Stromal cell of bone marrow (primary cell): ENCODE data around the gene RPL31.

Source experiments
- DNase-seq: peaks from one replicate; pipeline ENCODE4 v3.0.0-alpha.2; 2012; ENCODE audit warnings: low read depth

Gene RPL31

DNA sequence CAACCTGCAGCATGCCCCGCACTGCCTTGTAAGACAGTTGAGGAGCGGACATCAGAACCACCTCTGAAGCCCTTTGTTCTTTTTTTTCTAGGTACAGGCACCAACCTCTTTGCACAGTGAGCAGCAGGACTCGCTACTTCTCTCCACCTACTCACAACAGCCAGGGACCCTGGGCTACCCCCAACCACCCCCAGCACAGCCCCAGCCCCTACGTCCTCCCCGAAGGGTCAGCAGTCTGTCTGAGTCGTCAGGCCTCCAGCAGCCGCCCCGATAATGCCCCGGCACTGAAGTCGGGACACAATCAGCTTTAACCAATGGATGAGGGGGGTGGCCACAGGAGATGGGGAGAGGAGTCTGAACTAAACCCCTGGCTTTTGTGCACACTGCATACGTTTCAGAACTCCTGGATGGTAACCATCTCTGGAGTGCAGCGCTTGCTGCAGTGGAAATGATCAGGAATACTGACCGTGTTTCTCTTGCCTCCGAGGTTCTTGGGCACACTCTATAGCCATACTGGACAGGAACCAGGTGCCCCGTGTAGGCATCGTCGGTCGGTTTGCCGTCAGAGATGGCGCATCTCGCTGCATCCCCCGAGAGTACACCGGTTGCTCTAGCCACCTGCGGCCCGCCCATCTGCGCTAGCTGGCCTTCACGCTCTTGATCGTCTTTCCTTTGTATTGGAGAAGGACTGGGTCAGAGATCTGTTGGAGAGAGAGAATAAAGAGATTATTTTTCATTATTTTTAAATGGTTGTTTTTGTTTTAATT lies 6.6 kb upstream of the RPL31 start:
- DNase-seq, result no peak

DNA sequence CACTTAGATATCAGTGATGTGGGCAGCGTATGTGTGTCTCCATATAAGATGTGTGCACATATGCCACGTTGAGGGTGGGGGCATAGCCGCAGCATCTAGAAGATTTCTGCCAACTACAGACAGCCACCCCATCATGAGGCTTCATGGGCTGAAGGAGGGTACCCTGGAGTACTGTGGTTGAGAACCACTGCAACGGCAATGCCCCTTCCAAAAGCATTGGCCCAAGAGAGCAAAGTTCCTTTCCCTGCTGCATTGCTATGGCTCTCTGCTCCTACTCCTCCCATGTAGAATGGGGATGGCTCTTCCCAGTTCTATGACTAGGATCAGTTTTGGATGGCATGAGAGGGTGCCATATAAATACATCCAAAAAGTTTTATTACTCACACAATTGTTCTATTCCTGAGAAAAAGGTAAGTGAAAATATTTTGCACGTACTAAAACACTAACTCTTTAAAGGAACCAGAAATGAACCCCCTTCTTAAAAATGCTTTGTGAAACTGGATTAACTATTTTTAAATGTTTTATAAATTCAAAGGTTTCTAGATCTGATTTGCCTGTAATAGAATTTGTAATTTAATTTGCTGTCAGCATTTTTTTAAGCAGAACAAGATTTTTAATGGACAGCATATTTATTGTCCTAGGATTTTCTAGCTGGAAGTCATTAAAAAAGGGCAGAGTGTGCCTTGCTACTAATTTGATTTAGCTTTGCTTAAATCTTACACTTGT lies 4.4 kb upstream of the RPL31 start:
- DNase-seq, result no peak

DNA sequence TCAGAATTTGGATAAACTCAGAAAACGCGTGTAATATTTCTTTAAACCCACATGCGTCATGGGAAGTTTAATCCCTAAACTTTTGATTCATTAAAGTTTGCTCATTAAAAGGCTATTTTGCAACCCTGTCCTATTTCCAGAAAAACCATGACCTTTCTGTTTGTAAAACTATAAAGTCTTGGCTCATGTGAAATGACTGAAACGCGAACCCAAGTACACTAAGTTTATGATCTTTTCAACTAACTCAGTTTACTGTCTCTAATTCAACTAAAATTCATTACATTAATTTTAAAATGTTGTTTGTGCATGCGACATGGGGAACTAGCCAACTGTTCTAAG lies 3.9 kb upstream of the RPL31 start:
- DNase-seq, result no peak

DNA sequence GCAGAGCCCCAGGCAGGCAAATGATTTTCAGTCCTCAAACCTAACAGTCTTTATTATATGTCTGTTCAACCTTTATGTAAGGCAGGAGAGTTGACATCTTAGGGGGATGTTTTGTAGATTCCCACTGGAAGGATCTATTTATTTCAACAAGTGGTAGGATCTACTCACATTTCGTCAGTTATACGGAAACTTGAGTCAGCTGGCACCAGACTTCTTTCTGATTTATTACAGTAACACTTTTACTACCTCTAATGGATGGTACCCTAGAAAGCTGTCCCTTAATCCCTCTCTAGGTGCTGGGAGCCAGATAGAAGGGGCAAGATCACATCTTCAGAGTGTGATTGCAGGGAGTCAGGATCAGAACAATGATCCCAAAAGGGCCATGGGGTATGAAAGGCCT lies 2.1 kb upstream of the RPL31 start:
- DNase-seq, result no peak

DNA sequence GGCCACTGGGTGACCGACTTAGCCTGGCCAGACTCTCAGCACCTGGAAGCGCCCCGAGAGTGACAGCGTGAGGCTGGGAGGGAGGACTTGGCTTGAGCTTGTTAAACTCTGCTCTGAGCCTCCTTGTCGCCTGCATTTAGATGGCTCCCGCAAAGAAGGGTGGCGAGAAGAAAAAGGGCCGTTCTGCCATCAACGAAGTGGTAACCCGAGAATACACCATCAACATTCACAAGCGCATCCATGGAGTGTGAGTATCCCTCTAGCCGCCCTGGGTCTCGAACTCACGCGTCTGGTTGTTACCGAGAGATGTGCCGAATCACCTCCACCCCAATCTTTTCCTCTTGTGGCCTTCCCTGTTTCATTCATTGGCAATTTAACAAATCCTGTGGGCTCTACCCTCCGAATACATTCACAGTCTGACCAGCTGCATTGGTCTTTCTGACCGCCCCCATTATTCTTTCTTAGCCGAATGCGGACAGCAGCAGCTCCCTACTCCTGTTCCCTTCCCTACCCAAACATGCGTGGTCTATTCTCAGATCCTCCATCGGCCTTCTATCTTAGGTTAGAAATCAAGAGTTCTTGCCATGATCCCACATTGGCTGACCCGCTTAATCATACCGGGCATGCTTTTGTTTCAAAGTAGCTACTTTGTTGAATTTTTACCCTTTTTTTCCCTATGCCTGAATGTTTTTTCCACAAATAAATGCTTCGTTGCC lies 631 bp downstream of the RPL31 start:
- DNase-seq, result no peak

DNA sequence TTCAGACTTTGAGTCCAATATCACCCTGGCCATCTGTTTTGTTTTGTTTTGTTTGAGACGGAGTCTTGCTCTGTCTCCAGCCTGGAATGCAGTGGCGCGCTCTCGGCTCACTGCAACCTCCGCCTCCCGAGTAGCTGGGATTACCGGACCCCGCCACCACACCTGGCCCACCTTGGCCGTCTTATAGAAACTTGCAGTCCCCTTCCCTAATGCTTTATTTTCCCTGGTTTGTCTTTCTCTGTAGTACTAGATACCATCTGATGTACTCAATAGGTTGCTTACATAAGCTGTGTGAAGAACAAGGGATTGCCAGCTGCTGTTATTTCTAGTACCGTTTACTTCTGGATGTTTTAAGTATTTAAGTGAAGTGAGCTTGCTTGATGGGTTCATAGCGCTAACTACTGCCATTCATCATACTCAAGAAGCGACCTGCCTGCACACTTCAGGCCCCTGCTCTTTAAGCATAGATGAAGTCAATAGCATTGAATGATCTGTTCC lies 1.2 kb downstream of the RPL31 start:
- no peak for DNase-seq

DNA sequence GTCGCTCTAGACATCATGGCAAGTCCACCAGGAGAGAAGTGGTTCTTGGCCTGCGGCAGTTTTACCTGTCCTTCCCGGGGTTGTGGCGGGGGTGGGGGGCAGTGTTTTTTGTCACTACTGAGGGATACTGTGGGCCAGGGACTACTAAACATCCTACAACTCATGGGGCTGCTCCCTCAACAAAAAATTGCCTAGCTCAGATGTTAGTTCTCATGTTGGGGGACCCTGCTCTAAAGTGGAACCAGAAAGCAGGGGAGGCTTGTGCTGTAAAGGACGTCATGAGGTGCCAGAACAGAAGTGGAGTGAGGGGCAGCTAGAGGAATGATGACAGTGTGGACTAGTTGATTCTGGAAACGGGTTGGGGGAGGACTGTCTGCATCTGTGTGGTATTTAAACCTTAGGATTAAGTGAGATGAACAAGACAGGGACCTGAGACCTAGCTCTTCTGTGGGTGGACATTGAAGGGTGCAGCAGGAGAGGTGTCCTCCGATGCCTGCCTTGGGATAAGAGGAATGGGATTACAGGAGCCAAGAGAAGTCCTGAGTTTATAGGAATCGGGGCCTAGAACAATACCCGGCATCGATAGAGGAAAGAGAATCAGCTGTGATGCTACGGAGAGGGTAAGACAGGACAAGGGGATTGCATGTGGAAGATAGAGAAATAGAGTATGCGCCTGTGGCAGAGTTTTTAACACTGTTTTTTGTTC lies 2.7 kb downstream of the RPL31 start:
- DNase-seq, result no peak

DNA sequence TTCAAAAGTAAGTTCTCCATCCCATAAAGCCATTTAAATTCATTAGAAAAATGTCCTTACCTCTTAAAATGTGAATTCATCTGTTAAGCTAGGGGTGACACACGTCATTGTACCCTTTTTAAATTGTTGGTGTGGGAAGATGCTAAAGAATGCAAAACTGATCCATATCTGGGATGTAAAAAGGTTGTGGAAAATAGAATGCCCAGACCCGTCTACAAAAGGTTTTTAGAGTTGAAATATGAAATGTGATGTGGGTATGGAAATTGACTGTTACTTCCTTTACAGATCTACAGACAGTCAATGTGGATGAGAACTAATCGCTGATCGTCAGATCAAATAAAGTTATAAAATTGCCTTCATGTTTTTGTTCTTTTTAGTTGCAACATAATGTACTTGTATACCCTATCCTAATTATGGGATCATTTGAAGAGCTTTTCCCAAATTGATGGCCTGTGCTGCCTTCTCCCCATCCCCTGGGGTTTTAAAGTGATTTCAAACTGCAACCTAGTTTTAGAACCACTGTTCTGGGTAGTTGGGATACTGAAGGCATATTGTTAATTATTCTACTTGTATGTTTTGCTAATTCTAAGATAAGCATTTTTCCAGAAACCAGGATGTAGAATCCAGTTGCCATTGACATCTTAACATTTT lies 4.1 kb downstream of the RPL31 start:
- no peak for DNase-seq

DNA sequence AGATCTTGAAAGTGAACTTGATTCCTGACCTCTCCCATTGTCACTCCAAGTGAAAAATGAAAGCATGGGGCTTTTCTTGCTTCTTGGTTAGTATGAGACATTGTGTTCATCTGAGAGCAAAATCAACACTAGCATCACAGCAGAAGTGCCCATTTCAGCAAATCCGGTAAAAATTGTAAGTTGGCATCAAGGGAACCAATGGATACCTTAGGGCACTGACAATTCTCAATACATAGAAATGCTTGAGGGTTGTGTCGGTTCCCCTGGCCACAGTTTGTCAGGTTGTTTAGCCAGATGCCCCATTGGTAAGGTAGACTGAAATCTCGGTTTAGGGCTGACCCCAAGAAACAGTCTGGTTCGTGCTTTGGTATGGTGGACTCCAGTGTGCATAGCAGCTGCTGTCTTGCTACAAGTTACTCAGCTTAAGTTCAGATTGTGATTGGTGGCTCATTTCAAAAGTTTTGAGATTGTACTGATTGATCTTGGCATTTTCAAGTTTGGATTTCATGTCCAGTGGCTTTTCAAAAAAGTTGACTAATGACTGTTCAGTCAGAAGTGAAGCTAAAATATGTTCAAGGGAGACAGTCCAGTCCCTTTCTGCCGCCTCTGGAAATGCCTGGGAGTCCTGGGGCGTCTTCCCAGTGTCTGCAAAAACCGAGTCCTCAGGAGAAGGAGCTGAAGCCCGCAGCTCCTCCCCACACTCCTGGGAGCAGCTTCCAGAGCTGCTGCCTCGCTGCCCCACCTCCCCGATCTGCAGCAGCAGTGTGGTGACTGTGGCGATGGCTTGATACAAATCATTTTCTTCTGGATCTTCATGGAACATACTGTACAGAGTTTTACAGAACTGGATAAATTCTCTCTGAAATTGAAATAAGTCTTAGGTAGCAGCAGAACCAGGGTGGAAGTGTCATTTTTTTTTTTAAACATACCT lies 5.6 kb downstream of the RPL31 start:
- no peak for DNase-seq

DNA sequence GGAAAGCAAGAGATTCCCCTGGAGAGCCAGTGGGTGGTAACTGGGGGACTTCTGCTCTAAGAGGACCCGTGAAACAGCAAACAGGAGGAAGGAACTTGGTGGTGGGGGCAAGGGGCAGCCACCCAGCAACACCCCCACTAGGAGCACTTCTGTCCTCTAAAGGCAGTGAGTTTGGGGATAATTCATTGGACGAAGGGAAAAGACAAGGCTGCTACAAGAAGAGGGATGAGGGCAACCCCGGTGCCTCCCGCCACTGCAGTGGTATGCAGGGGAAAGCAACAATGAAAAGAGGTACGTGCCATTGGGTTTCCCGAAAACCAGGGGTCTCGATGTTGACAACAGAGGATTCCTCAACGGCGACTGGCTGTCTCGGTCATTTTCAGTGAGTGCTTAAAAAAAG lies 9.1 kb downstream of the RPL31 start:
- no peak for DNase-seq

DNA sequence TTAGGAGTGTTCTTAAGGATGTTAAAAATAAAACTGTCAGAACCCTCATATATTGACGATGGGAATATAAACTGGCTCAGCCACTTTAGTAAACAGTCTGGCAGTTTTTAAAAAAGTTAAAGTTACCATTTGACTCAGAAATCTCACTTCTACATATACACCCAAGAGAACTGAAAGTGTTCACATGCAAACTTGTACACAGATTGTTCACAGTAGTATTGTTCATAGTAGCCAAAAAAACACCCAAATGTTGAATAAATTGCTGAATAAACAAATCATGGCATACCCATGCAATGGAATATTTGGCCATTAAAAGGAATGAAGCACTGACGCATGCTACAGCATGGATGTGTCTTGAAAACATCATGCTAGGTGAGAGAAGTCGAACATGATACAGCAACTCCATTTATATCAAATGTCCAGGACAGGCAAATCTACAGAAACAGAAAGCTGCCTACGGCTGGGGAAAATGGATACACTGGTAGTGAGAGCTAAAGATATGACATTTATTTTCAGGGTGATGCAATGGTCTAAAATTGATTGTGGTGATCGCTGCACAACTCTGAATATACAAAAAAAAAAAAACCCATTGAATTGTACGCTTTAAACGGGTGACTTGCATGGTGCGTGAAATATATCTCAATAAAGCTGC lies 10.1 kb downstream of the RPL31 start:
- DNase-seq, result no peak

DNA sequence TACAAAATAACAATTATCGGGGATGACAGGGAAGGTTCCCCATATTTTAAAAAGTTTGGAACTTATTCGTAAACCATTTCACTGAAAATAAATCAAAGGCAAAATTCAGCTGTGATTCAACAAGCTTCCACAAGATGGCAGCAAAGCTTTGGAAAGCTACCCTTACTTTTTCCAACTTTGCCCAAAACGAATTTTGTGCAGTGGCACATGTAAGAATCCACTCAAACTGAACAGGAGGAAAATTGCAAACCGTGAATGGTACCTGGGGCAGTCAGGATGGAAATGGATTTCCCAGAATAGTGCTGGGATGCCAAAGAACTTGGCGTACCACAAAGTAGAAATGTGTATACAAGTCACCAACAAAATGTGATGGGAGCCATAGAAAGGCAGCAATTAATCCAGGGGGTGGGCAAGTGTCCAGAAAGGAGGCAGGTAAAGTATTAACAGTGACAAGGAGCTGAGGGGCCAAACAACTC lies 10.7 kb downstream of the RPL31 start:
- DNase-seq, result no peak

DNA sequence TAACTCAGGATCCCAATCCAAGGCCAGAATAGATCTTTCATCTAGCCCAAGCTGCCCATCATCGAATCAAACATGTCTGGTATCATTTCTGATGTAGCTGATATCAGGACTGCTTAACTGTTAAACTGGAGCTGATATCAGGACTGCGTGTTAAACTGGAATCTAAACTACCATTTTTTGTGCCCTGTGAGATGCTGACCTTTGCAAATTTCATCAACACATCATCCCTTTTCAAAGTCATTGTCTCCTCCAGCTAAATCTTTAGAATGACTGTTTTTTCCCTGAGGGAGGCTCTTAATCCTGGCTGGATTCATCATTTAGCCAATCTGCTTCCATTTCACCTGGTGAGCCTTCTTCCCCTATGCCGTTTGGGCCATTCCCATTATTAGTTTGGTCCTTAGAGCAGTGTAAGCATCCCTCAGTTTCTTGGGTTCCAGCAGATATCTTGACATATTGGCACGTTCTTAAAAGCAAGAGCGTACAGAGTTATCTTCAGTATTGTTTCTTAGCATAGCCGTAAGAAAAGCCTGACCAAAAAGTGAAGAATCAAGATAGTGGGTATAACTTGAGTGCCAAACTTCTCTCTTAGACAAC lies 12.3 kb downstream of the RPL31 start:
- no peak for DNase-seq

DNA sequence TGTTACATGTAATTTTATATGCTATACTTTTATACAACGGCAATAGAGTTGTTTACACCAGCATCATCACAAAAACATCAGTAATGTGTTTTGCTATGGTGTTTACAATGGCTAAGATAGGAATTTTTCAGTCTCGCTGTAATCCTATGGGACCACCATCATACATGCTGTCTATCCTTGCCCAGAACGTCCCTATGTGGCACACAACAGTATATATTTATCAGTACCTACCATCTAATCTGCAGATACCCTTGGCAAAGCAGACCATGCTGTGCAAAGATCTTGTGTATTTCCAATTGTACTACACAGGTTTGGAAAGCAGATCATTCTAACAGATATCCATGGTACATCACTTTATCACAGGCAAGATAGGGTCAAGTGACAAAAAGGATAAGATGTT lies 15.3 kb downstream of the RPL31 start:
- DNase-seq, result no peak

DNA sequence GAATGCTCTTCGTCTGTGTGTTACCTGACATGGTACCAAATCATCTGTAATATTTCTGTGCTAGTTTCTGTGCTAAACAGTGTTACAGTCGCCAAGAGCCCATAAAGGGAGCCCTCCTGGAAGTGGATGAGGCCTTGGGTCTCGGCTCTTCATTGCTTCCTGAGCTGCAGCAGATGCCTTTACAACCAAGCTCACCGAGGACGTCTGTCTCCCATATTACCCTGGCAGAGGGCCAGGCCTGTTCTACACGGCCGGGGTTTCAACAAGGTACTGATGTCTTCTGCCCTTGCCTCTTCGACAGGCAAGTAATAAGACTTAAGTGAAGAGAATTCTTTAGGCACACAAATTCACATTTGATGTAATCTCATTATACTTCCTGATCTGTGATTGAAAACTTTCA lies 16.8 kb downstream of the RPL31 start:
- no peak for DNase-seq

DNA sequence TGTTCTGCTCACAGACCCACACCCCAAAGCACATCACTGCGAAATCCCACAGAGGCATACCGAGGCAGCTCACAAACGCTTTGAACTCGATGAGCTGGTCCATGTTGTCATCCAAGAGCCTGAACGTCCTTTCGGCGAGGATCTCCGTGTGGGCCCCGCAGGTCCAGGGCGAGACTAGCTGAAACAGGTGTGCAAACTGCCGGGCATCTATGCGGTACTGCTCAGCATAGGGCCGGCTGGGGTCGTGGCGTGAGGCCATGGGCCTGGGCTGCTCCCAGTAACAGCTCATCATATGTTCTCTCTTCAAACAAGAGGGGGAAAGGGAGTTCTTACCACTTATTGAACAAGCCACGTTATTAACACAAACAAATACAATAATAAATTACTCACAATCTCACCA lies 20.1 kb downstream of the RPL31 start:
- DNase-seq, result no peak

DNA sequence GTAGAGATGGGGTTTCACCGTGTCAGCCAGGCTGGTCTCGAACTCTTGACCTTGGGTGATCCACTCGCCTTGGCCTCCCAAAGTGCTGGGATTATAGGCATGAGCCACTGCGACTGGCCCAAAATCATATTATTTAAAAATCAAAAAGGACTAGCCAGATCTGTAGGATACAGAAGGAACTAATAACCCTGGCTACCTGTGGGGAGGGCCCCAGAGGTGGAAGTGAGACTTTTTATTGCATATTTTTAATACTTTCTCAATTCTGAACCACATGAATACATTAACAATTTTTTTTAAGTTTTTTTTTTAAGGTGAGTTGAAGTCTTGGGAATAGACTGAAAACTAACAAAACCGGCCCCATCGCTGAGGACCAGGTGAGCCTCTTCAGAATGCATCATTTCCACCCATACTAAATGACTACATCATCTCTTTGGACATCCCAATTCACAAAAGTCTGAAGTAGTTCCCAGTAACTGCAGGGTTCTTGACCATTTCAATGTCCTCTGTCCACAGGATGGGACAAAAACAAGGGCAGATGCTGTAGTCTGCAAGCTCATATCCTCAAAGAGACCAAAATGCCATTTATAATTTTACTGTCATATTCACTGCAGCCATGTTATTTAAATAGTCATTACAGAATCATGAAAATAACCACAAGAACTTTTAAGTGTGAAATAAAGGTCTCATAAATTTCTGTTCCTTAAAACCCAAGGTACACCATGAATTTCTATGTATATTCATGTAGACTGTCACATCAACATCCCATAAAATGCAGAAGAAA lies 21.4 kb downstream of the RPL31 start:
- DNase-seq, result no peak

DNA sequence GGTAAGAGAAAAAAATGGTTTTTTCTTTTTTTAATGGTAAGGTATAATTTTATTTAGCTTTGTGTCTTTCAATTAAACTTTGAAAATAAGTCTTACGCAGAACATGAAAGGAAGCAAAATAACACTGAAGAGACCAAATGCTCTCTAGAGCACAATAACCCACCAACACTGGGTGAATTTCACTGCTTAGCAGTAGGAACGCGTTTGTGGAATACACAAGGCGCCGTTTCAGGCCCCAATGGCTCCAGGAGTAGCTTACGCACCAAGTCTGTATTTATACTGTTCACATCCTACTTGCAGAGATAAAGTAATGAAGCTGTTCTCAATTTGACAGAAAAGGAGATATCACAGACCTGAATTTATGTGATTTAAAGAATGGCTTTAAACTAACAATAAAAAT lies 23.5 kb downstream of the RPL31 start:
- no peak for DNase-seq

DNA sequence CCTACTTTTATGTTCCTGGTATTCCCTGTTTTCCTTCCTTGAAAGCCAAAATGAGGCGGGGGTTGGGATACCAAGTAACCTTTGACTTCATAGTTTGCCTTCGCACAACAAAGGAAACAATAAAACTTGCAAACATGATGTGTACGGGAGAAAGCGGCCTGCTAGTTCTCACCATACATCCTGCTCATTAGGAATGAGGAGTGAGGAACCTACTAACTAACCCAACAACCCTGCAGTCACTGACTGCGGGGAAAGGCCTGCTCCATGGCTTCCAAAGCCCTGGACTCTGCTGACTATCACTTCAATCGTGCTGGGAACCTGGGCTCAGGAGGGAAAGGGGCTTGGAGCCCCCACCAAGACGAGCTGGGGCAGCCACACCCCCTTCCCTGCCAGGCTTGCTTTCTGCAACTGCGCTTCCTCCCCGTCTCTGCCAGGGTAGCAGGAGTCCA lies 24.2 kb downstream of the RPL31 start:
- no peak for DNase-seq
